K562 (cell line): ENCODE results near the gene UBE2M. TPM values are rescaled to one million over a fixed set of nuclear protein-coding genes. Genes with fewer than 3 reads are reported as not detected.

Experiments used
- ATAC-seq: fragments of 200-7000 bp; cut with Tn5 transposase; 3 replicates; pipeline ENCODE4 v1.9.1; 2020; ENCODE audit warnings: moderate library complexity
- BruUV-seq: library from RNA; stranded (reverse); fragments of 400-500 nt; replicated peaks from 2 replicates; lab custom pipeline; 2021; lab: Mats Ljungman, UMichigan
- CTCF ChIA-PET: fragments of 300-600 bp; formaldehyde crosslinking; extraction: SDS; loops from one replicate; lab custom pipeline; 2021; ENCODE audit warnings: low intra/inter-chr PET ratio; lab: Yijun Ruan, JAX
- POLR2A ChIA-PET: fragments of 300-600, 350-650 bp; sonication (Branson Sonifier 250); formaldehyde crosslinking; extraction: SDS; loops from one replicate; lab custom pipeline; 2021; ENCODE audit warnings: antibody characterized with exemption, inconsistent platforms; lab: Yijun Ruan, JAX
- DNase-seq, 4 experiments: peaks; one replicate each; pipeline versions ENCODE4 v3.0.0 to v3.0.0-alpha.2; 2011 to 2018; ENCODE audit warnings: low spot score in 3 of 4, mixed read lengths in 3 of 4; ENCODE audit errors: extremely low read depth in 1 of 4
- FAIRE-seq: peaks from 2 replicates; lab custom pipeline; 2011; peaks lifted over from hg19 to GRCh38; lab: Jason Lieb, UNC
- H2AFZ ChIP-seq: 2 replicates; pipeline ENCODE4 v1.6.0; 2011; ENCODE audit warnings: low read depth, low read length, control low read depth, inconsistent platforms
- H3K27ac ChIP-seq: fragments of 200-600 bp; 3 replicates; pipeline ENCODE4 v1.8.0; 2011; ENCODE audit warnings: low read depth, mild to moderate bottlenecking, control low read depth, inconsistent platforms, low read length, moderate library complexity, mixed read lengths; ENCODE audit errors: extremely low read depth
- H3K27me3 ChIP-seq, 2 experiments: fragments of 300-600 bp in 1 of 2; 2 replicates in 1 of 2; 3 replicates in 1 of 2; pipeline versions ENCODE4 v1.6.0 to v1.8.0; 2011; ENCODE audit warnings: inconsistent platforms in 2 of 2, low read length in 2 of 2, mild to moderate bottlenecking in 1 of 2, mixed read lengths in 1 of 2, moderate library complexity in 1 of 2; ENCODE audit not compliant: control insufficient read depth in 2 of 2, insufficient read depth in 2 of 2
- H3K36me3 ChIP-seq: fragments of 300-600 bp; 3 replicates; pipeline ENCODE4 v1.8.0; 2011; ENCODE audit warnings: mild to moderate bottlenecking, low read length, inconsistent platforms; ENCODE audit not compliant: control insufficient read depth, insufficient read depth
- H3K4me1 ChIP-seq, 2 experiments: fragments of 200-600 bp in 1 of 2; replicated peaks in 1 of 2; 2 replicates in 1 of 2; 3 replicates in 1 of 2; pipeline versions ENCODE4 v1.5.1 to v1.8.0; 2011; ENCODE audit warnings: inconsistent platforms in 2 of 2, low read length in 2 of 2, mild to moderate bottlenecking in 1 of 2, mixed read lengths in 1 of 2, moderate library complexity in 1 of 2; ENCODE audit not compliant: control insufficient read depth in 2 of 2, insufficient read depth in 2 of 2
- H3K4me2 ChIP-seq: 2 replicates; pipeline ENCODE4 v1.6.1; 2011; ENCODE audit warnings: low read length, control low read depth, inconsistent platforms, mixed read lengths; ENCODE audit not compliant: insufficient read depth
- H3K4me3 ChIP-seq: fragments of 200-600 bp; sonication (generic), shearing (Covaris generic); 2 replicates; pipeline ENCODE4 v1.5.1; 2016; ENCODE audit warnings: control low read depth, inconsistent platforms
- H3K79me2 ChIP-seq: fragments of 200-600 bp; 3 replicates; pipeline ENCODE4 v1.8.0; 2011; ENCODE audit warnings: low read length, inconsistent platforms; ENCODE audit not compliant: control insufficient read depth, insufficient read depth
- H3K9ac ChIP-seq, 2 experiments: 2 replicates each; pipeline versions ENCODE4 v1.6.0 to v1.6.1; 2011; ENCODE audit warnings: low read depth in 2 of 2, low read length in 2 of 2, control low read depth in 1 of 2, inconsistent platforms in 1 of 2, mild to moderate bottlenecking in 1 of 2, mixed read lengths in 1 of 2; ENCODE audit not compliant: insufficient read depth in 1 of 2
- H3K9me1 ChIP-seq: one replicate; pipeline ENCODE4 v1.6.0; 2011; ENCODE audit warnings: inconsistent platforms, mild to moderate bottlenecking, low read length, moderate library complexity; ENCODE audit not compliant: control insufficient read depth, insufficient read depth
- H3K9me3 ChIP-seq: replicated peaks from 2 replicates; pipeline ENCODE4 v1.5.1; 2011; ENCODE audit warnings: low read depth, low read length, inconsistent platforms; ENCODE audit not compliant: control insufficient read depth, insufficient read depth
- H4K20me1 ChIP-seq: replicated peaks from 2 replicates; pipeline ENCODE4 v1.6.1; 2011; ENCODE audit warnings: low read length, inconsistent platforms, mixed read lengths; ENCODE audit not compliant: control insufficient read depth, insufficient read depth
- HMGN3 ChIP-seq: IDR thresholded peaks from 2 replicates; pipeline ENCODE4 v1.6.1; 2011; ENCODE audit warnings: borderline replicate concordance, low read depth, mild to moderate bottlenecking, mixed read lengths, low read length; ENCODE audit not compliant: insufficient read length; ENCODE audit errors: extremely low read depth
- JUND ChIP-seq, 2 experiments: IDR thresholded peaks; 2 replicates in 1 of 2; 3 replicates in 1 of 2; pipeline ENCODE4 v1.6.1; 2011; ENCODE audit warnings: borderline replicate concordance in 2 of 2, low read depth in 2 of 2, low read length in 2 of 2, improper control_type of control experiment in 1 of 2, missing biosample characterization in 1 of 2, missing genetic modification characterization in 1 of 2, missing genetic modification reagents in 1 of 2
- NUFIP1 ChIP-seq: fragments of 450-650 bp; IDR thresholded peaks from 2 replicates; pipeline ENCODE4 v1.6.1; 2018; ENCODE audit not compliant: partially characterized antibody
- RBFOX2 ChIP-seq: fragments of 200-400 bp; formaldehyde crosslinking; IDR thresholded peaks from 2 replicates; pipeline ENCODE4 v1.6.1; 2017; ENCODE audit warnings: low read depth, mild to moderate bottlenecking, low read length, moderate library complexity
- WGBS: fragments of 100-300 bp; shearing (Covaris generic); methylation state at CpG from one replicate; pipeline ENCODE4 v1.1.6; 2016; ENCODE audit warnings: low coverage, mixed read lengths; ENCODE audit not compliant: insufficient coverage; ENCODE audit errors: missing lambda C conversion rate; 5-methylcytosine and 5-hydroxymethylcytosine counted together
- in situ Hi-C: fragments of 300-500 bp; cut with MboI; formaldehyde crosslinking; loops from 4 replicates; pipeline ENCODE4 v1.15.0; 2018; ENCODE audit warnings: inconsistent platforms, mixed read lengths
- intact Hi-C: fragments of 100-400 bp; cut with micrococcal nuclease; formaldehyde crosslinking; loops from 2 replicates; pipeline ENCODE4 v1.14.2; 2022
- polyA plus RNA-seq, 8 experiments: library from polyadenylated mRNA; depleted of rRNA in 4 of 8; stranded (reverse) in 5 of 8; unstranded in 3 of 8; fragments of >200 nt; fragmentation: Nextera tagmentation in 2 of 8; fragmentation: Illumina TruSeq in 1 of 8; extraction: Ambion mirVana in 2 of 8; extraction: Trizol in 1 of 8; gene quantifications; 2 replicates each; pipeline versions ENCODE4 v1.2.1 to v1.2.3, GENCODE V29; 2011 to 2014; ENCODE audit warnings: inconsistent platforms in 1 of 8, missing spikeins in 1 of 8
- total RNA-seq, 7 experiments: library from RNA; depleted of rRNA in 6 of 7; stranded (reverse); fragments of >200 nt in 6 of 7; fragmentation: Illumina TruSeq in 2 of 7; extraction: Trizol in 2 of 7; gene quantifications; 2 replicates each; pipeline versions ENCODE4 v1.2.1 to v1.2.3, GENCODE V29; 2011 to 2021; ENCODE audit warnings: low replicate concordance in 1 of 7
- TF ChIP-seq, protein P1 (sequence below): fragments of 450-650 bp; IDR thresholded peaks from one replicate; pipeline ENCODE4 v1.6.1; 2018; ENCODE audit warnings: mild to moderate bottlenecking, moderate library complexity; ENCODE audit not compliant: partially characterized antibody

The UBE2M gene
- total and polyA plus RNA-seq, 9 of the 15 experiments (the other 6 are each of a cell fraction or from before 2014, with no cell fraction given), result 0.92 to 163 (median 85.7) TPM

DNA sequence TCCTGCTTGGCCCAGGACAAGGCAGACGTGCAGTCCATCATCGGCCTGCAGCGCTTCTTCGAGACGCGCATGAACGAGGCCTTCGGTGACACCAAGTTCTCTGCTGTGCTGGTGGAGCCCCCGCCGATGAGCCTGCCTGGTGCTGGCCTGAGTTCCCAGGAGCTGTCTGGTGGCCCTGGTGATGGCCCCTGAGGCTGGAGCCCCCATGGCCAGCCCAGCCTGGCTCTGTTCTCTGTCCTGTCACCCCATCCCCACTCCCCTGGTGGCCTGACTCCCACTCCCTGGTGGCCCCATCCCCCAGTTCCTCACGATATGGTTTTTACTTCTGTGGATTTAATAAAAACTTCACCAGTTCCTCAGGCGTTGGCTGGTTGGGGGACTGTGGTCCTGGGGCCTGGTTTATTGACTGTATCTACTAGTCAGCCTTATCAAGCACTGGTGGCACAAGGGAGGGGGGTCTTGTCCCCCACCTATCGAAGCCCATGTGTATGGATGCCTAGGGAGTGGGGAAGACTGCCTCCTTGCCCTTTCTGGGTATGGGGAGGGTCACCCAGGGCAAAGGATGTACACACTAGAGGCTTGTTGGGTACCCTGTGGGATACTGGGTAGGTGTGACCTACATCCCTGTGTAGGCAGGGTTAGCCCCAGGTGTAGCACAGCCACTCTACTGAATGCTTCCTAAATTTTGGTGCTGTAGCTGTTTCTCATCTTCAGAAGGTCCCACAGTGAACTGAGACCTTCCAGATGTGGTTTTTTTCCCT is 7.9 kb downstream of the UBE2M start (continued):
- TF ChIP-seq JUND (IDR thresholded peaks at IDR 0.05; ENCODE audit: borderline replicate concordance, low read depth, low read length), result no peak
- no peak for TF ChIP-seq JUND (tag; IDR thresholded peaks at IDR 0.05; ENCODE audit: borderline replicate concordance, low read depth, low read length)
- TF ChIP-seq NUFIP1, result no peak
- TF ChIP-seq, protein P1, sequence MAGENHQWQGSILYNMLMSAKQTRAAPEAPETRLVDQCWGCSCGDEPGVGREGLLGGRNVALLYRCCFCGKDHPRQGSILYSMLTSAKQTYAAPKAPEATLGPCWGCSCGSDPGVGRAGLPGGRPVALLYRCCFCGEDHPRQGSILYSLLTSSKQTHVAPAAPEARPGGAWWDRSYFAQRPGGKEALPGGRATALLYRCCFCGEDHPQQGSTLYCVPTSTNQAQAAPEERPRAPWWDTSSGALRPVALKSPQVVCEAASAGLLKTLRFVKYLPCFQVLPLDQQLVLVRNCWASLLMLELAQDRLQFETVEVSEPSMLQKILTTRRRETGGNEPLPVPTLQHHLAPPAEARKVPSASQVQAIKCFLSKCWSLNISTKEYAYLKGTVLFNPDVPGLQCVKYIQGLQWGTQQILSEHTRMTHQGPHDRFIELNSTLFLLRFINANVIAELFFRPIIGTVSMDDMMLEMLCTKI, result no peak

DNA sequence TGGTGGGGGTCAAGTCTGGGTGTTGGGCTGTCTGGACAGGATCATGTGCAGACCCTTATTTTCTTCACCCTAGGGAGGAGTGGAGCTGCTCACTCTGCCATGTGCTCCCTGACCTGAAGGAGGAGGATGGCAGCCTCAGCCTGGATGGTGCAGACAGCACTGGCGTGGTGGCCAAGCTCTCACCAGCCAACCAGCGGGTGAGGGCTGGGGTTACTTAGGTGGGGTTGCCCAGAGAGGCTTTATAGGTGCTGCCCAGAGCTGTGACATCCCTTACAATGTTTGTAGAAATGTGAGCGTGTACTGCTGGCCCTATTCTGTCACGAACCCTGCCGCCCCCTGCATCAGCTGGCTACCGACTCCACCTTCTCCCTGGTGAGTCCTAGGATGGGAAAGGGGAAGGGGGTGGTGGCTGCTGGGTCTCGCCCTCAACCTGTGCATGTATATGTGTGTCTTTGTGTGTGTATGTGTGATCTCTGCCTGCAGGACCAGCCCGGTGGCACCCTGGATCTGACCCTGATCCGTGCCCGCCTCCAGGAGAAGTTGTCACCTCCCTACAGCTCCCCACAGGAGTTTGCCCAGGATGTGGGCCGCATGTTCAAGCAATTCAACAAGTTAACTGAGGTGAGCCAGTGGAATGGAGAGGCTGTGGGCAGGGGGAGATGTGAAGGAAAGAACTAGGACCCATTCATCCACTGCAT is 8.6 kb downstream of the UBE2M start:
- H3K9me1 ChIP-seq, result peaks cover 8% of the 10 kb centered on the region
- ATAC-seq (no peak), DNase-seq (no peak), FAIRE-seq (no peak)
- H3K36me3 ChIP-seq, result peaks cover 89% of the 10 kb centered on the region
- peaks cover 56% of the 10 kb centered on the region for H3K79me2 ChIP-seq
- H3K27ac ChIP-seq, result no peak overlapping the region
- POLR2A ChIA-PET, result interaction anchor here (0.7 to 0.8 kb wide), 2 partner anchors 26 to 32 kb away, joined by 3 to 4 read pairs; no protein-coding TSS in a partner anchor
- peaks cover 21 to 44% of the 10 kb centered on the region in 2 experiments for H3K4me1 ChIP-seq
- H3K9me3 ChIP-seq, result no peaks in the 10 kb centered on the region
- BruUV-seq, result no TSS peak
- peaks cover 42% of the 10 kb centered on the region for H4K20me1 ChIP-seq
- no peak for TF ChIP-seq HMGN3
- TF ChIP-seq RBFOX2, result peak; percentile 50
- WGBS, result 98% methylated on average over 10 of the region's 11 CpGs
- H2AFZ ChIP-seq, result no peak overlapping the region
- intact Hi-C loops (no loop called here), in situ Hi-C loops (no loop called here)
- no peaks in the 10 kb centered on the region for H3K27me3 ChIP-seq
- CTCF ChIA-PET, result no interaction called here
- no peak overlapping the region for H3K4me2 ChIP-seq
- no peak overlapping the region for H3K4me3 ChIP-seq
- H3K9ac ChIP-seq, result peak overlapping the region in 1 of 2 experiments; percentile 62; a peak in 2 of 4 replicates
